ENCODE data around the gene PAX6.

DNA sequence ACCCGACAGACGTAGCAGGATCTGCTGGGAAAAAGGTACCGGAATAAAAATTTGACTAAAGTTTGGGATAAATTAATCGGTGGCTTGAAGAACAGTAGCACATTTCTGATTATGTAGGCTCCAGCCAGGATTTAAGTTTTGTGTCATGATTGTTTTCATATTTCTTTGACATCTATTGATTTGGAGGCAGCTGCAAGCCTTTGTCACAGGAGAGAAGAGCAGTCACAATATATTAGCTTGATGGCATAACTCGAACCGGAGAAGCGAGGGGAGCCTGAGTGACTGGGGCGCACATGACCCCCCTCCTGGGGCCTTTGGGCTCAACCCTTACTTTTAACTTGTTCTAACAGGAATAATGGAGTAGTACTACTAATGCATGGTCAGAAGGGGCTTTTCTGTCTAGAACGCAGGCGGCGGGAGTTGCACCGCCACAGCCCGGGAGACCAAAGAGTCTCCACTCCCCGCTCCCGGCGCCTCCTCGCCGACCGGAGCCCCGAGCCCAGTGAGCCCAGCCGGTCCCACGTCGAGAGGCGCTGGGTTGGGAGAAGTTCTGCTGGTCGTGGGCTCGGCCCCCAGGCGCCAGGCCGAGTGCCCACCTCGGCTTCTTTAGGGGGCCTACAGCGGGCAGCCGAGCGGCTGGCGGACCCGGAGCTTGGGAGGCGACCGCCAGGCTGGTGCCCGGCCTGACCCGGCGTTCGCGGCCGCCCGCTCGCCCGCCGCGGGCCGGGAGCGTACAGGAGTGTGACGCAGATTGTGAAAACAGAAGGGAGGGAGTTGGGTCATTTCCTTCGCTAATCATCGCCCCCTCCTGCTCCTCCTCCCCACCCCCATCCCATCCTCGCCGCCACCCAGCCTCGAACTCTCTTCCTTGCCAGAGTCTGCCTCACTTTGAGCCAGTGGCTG, 15.7 kb upstream of the PAX6 start:
- TF ChIP-seq GATA2 (IDR thresholded peaks at IDR 0.05; ENCODE audit: low read depth, low read length) (no peak), GATA3 (IDR thresholded peaks at IDR 0.05; ENCODE audit: low read depth, low read length) (no peak)
